Measurements from ENCODE around the gene HMCN1.

The HMCN1 gene

DNA sequence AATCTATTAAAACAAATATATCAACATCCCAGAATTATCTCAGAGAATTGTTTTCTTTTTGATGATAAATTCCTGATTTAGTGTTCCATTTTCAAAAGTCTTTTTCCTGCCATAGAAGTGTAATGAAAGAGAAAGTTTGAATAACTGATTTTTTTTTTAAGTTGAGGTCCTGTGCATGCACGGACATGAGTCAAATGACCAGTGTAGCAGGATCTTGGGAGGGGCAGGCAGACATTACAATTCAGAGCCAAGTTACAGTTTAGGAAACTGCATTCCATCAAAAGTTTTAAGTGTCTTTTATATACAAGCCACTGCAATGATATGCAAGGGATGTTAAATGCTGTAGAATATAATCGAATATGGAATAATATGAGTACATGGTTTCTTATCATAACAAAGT is 227.5 kb downstream of the HMCN1 start:
- Histone ChIP-seq H3K4me2 (ENCODE audit: low read depth, low read length, poor library complexity, severe bottlenecking) (no peak overlapping the region), H3K36me3 (ENCODE audit: low read length) (no peaks in the 10 kb centered on the region), H3K9me3 (ENCODE audit: insufficient read depth, low read length) (no peaks in the 10 kb centered on the region), H3K4me3 (ENCODE audit: insufficient read depth, low read length, poor library complexity, severe bottlenecking) (no peak overlapping the region), H4K20me1 (ENCODE audit: low read depth, low read length) (no peaks in the 10 kb centered on the region), H3K27me3 (ENCODE audit: low read length) (no peaks in the 10 kb centered on the region), H3K9me2 (replicated peaks; ENCODE audit: insufficient read depth, low read length) (no peaks in the 10 kb centered on the region), H2AFZ (ENCODE audit: low read depth, low read length, severe bottlenecking) (no peak overlapping the region), H3K27ac (ENCODE audit: low read depth, low read length) (no peak overlapping the region), H3K79me2 (ENCODE audit: insufficient read depth, low read length) (no peaks in the 10 kb centered on the region), H3K9ac (ENCODE audit: low read length) (no peak overlapping the region), H3F3A (ENCODE audit: insufficient read depth) (no peaks in the 10 kb centered on the region)
- TF ChIP-seq, protein P1, sequence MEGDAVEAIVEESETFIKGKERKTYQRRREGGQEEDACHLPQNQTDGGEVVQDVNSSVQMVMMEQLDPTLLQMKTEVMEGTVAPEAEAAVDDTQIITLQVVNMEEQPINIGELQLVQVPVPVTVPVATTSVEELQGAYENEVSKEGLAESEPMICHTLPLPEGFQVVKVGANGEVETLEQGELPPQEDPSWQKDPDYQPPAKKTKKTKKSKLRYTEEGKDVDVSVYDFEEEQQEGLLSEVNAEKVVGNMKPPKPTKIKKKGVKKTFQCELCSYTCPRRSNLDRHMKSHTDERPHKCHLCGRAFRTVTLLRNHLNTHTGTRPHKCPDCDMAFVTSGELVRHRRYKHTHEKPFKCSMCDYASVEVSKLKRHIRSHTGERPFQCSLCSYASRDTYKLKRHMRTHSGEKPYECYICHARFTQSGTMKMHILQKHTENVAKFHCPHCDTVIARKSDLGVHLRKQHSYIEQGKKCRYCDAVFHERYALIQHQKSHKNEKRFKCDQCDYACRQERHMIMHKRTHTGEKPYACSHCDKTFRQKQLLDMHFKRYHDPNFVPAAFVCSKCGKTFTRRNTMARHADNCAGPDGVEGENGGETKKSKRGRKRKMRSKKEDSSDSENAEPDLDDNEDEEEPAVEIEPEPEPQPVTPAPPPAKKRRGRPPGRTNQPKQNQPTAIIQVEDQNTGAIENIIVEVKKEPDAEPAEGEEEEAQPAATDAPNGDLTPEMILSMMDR (IDR thresholded peaks at IDR 0.05; ENCODE audit: insufficient read depth, low read length, poor library complexity, severe bottlenecking) = no peak
- no peak for TF ChIP-seq EZH2phosphoT487 (conservative IDR thresholded peaks at IDR 0.05; ENCODE audit: low read length)

DNA sequence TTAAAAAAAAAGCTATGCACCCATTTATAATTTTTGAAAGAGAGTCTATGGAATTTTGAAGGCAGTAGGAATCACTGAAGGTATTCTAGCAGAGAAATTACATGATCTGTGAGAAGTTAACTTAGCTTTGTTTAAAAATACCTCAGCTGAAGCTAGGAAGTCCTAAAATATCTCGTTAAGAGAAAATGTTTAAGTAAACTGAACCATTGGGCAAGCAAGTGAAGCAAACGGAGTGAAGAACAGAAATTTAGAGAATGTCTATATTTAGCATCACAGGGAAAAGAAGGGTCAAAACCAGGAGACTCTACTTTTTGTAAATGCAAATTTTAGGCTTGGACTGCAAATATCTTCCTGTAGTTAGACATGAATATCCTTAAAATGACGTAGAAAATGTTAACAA is 230.8 kb downstream of the HMCN1 start:
- Histone ChIP-seq H3K36me3 (ENCODE audit: low read length) (no peaks in the 10 kb centered on the region), H3K4me3 (ENCODE audit: insufficient read depth, low read length, poor library complexity, severe bottlenecking) (no peak overlapping the region), H3K4me2 (ENCODE audit: low read depth, low read length, poor library complexity, severe bottlenecking) (no peak overlapping the region), H2AFZ (ENCODE audit: low read depth, low read length, severe bottlenecking) (no peak overlapping the region), H3K9ac (ENCODE audit: low read length) (no peak overlapping the region), H3K9me2 (replicated peaks; ENCODE audit: insufficient read depth, low read length) (no peaks in the 10 kb centered on the region), H3K9me3 (ENCODE audit: insufficient read depth, low read length) (no peaks in the 10 kb centered on the region), H4K20me1 (ENCODE audit: low read depth, low read length) (no peaks in the 10 kb centered on the region), H3K27me3 (ENCODE audit: low read length) (no peaks in the 10 kb centered on the region), H3K27ac (ENCODE audit: low read depth, low read length) (no peak overlapping the region), H3F3A (ENCODE audit: insufficient read depth) (no peaks in the 10 kb centered on the region), H3K79me2 (ENCODE audit: insufficient read depth, low read length) (no peaks in the 10 kb centered on the region)
- TF ChIP-seq, protein P1 (IDR thresholded peaks at IDR 0.05; ENCODE audit: insufficient read depth, low read length, poor library complexity, severe bottlenecking) = no peak
- TF ChIP-seq EZH2phosphoT487 (conservative IDR thresholded peaks at IDR 0.05; ENCODE audit: low read length) = no peak

DNA sequence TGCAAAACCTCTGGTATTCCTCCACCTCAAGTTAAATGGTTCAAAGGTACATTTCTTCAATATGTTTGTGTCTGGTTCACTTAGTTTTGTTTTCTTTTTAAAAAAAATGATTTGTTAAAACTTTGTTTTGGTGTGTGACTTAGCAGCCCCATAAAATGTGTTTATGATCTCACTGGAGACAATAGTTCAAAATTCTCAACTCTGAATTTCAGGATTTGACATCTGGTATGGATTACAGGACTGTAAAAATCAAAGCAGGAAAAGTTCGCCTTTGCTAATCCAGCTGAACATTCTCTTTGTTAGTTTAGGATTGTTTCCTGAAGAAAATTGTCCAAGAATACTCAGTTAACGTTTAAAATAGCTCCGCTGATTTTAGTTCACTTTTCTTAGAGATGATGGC is 231.7 kb downstream of the HMCN1 start:
- H3K27ac ChIP-seq (ENCODE audit: low read depth, low read length) = no peak overlapping the region
- H3K4me2 ChIP-seq (ENCODE audit: low read depth, low read length, poor library complexity, severe bottlenecking) = no peak overlapping the region
- H2AFZ ChIP-seq (ENCODE audit: low read depth, low read length, severe bottlenecking) = no peak overlapping the region
- H3K9me3 ChIP-seq (ENCODE audit: insufficient read depth, low read length) = no peaks in the 10 kb centered on the region
- H3F3A ChIP-seq (ENCODE audit: insufficient read depth) = no peaks in the 10 kb centered on the region
- H3K79me2 ChIP-seq (ENCODE audit: insufficient read depth, low read length) = no peaks in the 10 kb centered on the region
- H3K9me2 ChIP-seq (replicated peaks; ENCODE audit: insufficient read depth, low read length) = no peaks in the 10 kb centered on the region
- H3K4me3 ChIP-seq (ENCODE audit: insufficient read depth, low read length, poor library complexity, severe bottlenecking) = no peak overlapping the region
- H3K9ac ChIP-seq (ENCODE audit: low read length) = no peak overlapping the region
- no peak for TF ChIP-seq EZH2phosphoT487 (conservative IDR thresholded peaks at IDR 0.05; ENCODE audit: low read length)
- TF ChIP-seq, protein P1 (IDR thresholded peaks at IDR 0.05; ENCODE audit: insufficient read depth, low read length, poor library complexity, severe bottlenecking) = no peak
- H3K36me3 ChIP-seq (ENCODE audit: low read length) = no peaks in the 10 kb centered on the region
- H4K20me1 ChIP-seq (ENCODE audit: low read depth, low read length) = no peaks in the 10 kb centered on the region
- H3K27me3 ChIP-seq (ENCODE audit: low read length) = no peaks in the 10 kb centered on the region
